Motor neuron (in vitro differentiated cells): ENCODE results near the gene DPYD. TPM values are rescaled to one million over a fixed set of nuclear protein-coding genes. Genes with fewer than 3 reads are reported as not detected.
A peak's percentile ranks its signal among the peaks of the same experiment; 100 is the strongest.

Experiments
- ATAC-seq, 8 experiments: fragments of 200-7000 bp; cut with Tn5 transposase; replicated peaks in 6 of 8; 2 replicates each; pipeline ENCODE4 v1.8.0; 2021; ENCODE audit warnings: mild to moderate bottlenecking in 8 of 8, moderate library complexity in 8 of 8
- H3K27ac ChIP-seq, 2 donors: fragments of 250-450 bp; sonication (Bioruptor Pico); 2 replicates each; pipeline ENCODE4 v1.9.0; 2021; ENCODE audit warnings: antibody characterized with exemption in 2 of 2, mild to moderate bottlenecking in 2 of 2, moderate library complexity in 1 of 2
- H3K4me1 ChIP-seq, 2 donors: fragments of 250-450 bp; sonication (Bioruptor Pico); replicated peaks in 1 of 2; 2 replicates each; pipeline ENCODE4 v1.6.1; 2021; ENCODE audit warnings: antibody characterized with exemption in 2 of 2, mild to moderate bottlenecking in 2 of 2, moderate library complexity in 1 of 2
- H3K4me3 ChIP-seq, 5 donors: fragments of 250-450 bp; sonication (Bioruptor Pico); 2 replicates each; pipeline ENCODE4 v1.9.0; 2021; ENCODE audit warnings: antibody characterized with exemption in 5 of 5, mild to moderate bottlenecking in 5 of 5, moderate library complexity in 4 of 5
- WGBS, 10 experiments: fragments of 450-650 bp; shearing (Covaris generic); methylation state at CpG; one replicate each; pipeline ENCODE4 v1.0.0; 2022; 5-methylcytosine and 5-hydroxymethylcytosine counted together
- in situ Hi-C, 9 experiments: fragments of 400-800 bp; cut with MboI; loops; one replicate each; pipeline ENCODE4 v1.15.0; 2021; ENCODE audit warnings: low sequenced_read_pairs in 9 of 9, low pct_unique_long_range_greater_than_20kb in 2 of 9; ENCODE audit not compliant: unreplicated experiment in 9 of 9
- total RNA-seq, 8 experiments: library from RNA; unstranded; fragments of 300-600 nt; gene quantifications; 2 replicates each; pipeline versions ENCODE4 v1.2.3 to v1.2.4, GENCODE V29; 2022

Gene DPYD
- total RNA-seq, 8 experiments from 2014 or later: 7.4 to 37.1 (median 14.2) TPM

DNA sequence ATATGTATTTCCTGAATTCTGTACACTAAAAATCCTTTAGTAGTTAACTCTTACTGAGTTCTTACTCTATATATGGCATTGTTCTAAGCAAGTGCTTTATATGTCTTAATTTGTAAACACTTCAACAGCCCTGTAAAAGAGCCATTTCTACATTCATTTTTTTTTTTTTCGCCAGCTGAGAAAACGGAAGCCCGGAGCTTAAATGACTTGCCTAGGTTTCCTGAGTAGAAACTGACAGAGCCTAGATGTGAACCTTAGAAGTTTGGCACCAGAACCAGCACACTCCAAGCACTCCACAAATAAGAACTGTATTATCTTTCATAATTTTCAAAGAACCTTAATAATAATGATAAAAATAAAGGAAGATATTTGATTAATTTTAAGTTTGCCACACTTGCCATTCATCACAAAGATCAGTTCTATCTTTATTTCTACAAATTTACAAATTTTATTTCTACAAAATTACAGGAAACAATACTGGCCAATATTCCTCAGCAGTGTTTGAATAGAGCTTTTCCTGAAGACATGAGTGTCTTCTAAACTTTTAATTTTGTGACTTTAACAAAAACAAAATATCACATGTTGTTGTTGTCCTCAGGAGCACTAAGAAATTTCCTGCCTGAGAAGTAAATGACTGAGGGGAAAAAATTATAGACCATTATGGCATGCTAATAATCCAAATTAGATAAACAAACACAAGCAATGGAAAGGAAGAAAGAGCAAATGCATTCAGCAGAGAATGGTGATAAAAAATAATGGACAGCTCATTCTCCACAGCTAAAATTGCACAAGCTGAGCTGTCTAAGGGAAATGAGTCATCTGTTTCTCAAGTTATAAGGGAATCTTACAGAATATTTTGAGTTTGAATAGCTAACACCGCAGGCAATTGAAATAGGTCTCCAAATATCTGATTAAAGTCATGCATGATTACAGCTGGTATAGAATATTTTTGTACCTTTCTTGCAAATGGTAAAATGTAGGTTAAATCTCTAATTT, 71.2 kb downstream of the DPYD start:
- Histone ChIP-seq H3K27ac (no peak overlapping the region), H3K4me3 (no peak overlapping the region), H3K4me1 (no peaks in the 10 kb centered on the region)
- in situ Hi-C loops: no loop called here
- 15 to 97% (median 91%) methylated on average over 1 to 4 of the region's 4 CpGs for WGBS, 10 experiments
- peak in 6 of 8 experiments; percentile 24 to 96 (median 49) for ATAC-seq

DNA sequence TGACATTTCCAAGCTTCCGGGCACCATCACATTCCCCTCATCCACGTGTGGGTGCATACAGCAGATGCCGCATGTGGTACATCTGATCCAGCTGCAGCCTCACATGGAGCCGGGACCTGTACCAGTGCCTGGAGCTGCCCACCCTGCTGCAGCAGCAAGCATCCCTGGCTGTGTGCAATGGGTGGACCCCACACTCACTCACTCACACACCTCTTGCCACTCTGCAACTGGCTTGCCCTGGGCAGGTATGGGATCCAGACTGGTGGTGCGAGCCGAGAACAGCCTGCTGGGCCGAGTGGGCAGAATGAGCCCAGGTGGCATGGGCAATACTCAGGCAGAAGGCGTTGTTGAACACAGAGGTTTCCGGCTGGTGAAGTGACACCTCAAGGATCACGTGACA, 75.0 kb downstream of the DPYD start:
- H3K4me3 ChIP-seq: no peak overlapping the region
- no peak for ATAC-seq
- H3K4me1 ChIP-seq: no peaks in the 10 kb centered on the region
- no peak overlapping the region for H3K27ac ChIP-seq
- 87 to 100% (median 94%) methylated on average over 1 to 7 of the region's 10 CpGs; no CpG with 5 or more reads in 6 of the 10 experiments for WGBS, 10 experiments
- in situ Hi-C loops: no loop called here

DNA sequence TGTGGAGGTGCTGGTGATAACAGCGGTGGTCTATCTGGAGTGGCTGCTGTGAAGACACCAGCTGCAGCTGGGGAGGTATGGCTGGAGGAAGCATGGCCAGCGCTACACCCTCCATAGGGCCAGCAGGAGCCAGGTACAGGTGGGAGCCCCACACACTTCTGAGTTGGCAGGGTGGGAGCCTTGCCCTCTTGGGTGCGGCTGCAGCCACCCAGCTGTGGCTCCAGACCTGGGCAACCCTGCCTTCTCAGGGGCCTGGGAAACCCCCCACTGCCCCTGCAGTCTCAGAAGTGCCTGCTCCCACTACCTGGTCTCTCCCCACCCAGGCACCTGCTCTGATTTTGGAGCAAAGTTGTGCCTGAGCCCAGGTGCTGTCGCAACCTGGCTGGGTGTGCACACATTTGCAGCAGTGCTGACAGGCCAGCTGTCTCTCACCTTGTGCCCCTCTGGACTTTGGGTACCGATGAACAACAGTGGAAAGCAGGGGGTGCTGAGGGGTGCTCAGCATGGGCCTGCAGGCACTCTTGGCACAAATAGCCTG, 76.2 kb downstream of the DPYD start:
- WGBS, 10 experiments: 100% methylated on average over 1 of the region's 5 CpGs; no CpG with 5 or more reads in 5 of the 10 experiments
- in situ Hi-C loops: no loop called here
- Histone ChIP-seq H3K27ac (no peak overlapping the region), H3K4me3 (no peak overlapping the region), H3K4me1 (no peaks in the 10 kb centered on the region)
- no peak for ATAC-seq

DNA sequence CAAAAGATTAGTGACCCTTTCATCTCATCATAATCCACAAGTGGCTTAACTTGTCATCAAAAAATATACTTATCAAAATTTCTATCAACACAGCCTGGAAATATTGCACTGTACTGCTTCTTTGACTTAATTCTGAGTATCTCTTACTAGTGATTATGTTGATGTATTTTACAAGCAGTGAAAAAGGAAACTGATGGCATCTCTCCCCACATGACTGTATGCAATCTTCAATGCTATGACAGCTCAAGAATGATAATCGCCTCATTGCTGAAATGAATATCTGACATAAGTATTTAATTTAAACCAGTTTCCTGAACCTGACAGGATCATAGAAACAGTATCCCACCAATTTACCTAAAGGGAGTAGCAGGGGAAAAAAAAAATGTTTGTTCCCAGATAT, 79.5 kb downstream of the DPYD start:
- H3K4me3 ChIP-seq: no peak overlapping the region
- no peak overlapping the region for H3K27ac ChIP-seq
- 17 to 100% (median 100%) methylated on average over 1 of the region's 1 CpG; no CpG with 5 or more reads in 1 of the 10 experiments for WGBS, 10 experiments
- in situ Hi-C loops: no loop called here
- H3K4me1 ChIP-seq: no peaks in the 10 kb centered on the region
- peak in 2 of 8 experiments; percentile 44 to 72 for ATAC-seq

DNA sequence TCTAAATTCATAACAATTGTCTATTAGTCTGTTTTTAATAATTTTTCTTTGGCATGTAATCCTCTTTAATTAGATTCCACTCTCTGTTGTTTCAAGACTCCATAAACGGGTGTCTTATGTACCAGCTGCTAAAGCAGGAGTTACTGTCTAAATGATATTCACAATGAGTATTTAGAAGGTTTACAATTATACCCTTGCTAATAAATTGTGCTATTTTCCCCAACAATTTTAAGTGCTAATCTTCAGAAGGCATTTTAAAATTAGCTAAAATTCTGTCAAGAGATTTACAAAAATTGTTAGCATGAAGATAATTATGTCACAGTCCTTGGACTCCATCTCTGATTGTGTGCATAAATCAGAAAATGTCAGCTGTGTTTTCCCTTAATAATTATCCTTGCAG, 83.7 kb downstream of the DPYD start:
- WGBS, 10 experiments: 0 to 92% (median 42%) methylated on average over 1 of the region's 1 CpG; no CpG with 5 or more reads in 2 of the 10 experiments
- in situ Hi-C loops: no loop called here
- no peak for ATAC-seq
- Histone ChIP-seq H3K4me3 (no peak overlapping the region), H3K4me1 (no peaks in the 10 kb centered on the region), H3K27ac (no peak overlapping the region)

DNA sequence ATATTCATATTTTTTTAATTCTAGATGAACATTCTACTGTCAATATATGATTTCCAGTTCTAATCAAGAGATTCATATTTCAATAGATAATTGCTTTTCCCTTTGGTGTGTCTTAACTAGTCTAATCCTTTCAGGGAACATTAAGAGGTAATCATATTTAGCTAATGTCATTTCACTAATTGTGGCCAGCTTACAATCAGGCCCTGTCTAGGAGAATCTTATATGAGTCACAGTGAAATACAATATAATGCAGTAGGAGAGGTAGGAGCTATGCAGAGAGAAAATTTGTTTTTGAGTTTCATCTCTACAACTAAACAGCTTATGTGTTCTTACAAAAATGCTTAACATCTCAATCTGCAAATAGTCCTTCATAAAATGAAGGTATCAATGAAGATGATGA, 85.9 kb downstream of the DPYD start:
- Histone ChIP-seq H3K4me1 (no peaks in the 10 kb centered on the region), H3K27ac (no peak overlapping the region), H3K4me3 (no peak overlapping the region)
- in situ Hi-C loops: no loop called here
- ATAC-seq: no peak

DNA sequence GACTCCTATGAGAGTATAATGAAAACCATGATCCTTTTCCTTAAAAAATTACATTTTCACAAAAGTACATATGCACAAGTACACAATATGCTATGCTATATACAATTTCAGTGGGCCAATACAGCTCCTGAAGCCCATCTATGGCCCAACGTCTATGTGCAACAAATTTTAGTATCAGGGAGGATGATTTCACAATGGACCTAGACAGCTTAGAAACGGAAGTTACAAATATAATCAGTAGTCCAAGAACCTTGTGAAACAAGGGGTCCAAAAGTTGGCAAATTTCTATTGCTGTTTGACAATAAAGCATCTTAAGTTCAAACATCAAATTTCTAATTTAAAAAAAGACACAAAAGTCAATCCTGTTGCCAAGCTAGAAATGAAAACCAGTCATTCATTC, 87.0 kb downstream of the DPYD start:
- Histone ChIP-seq H3K4me3 (no peak overlapping the region), H3K4me1 (no peaks in the 10 kb centered on the region), H3K27ac (no peak overlapping the region)
- no peak for ATAC-seq
- in situ Hi-C loops: no loop called here
- WGBS, 10 experiments: 71 to 100% (median 85%) methylated on average over 1 to 2 of the region's 2 CpGs; no CpG with 5 or more reads in 2 of the 10 experiments

DNA sequence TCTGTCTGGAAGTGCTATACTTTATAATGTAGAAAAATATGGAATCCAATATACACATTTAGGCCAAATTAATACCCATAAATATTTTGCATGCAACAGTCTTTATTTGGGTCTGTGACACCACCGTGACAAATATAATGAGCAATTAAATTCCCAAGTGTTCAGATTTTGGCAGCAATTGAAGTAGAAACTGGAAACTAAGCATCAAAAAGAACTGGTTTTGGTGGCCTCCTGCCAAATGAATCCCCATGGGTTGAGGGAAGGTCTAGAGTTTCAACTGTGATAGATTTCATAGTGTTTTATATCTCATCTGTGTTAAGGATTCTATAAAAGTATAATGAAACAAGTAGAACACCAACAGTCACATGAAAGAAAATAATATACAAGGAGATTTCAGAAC, 88.4 kb downstream of the DPYD start:
- WGBS, 10 experiments: 13 to 100% (median 75%) methylated on average over 1 of the region's 1 CpG; no CpG with 5 or more reads in 2 of the 10 experiments

DNA sequence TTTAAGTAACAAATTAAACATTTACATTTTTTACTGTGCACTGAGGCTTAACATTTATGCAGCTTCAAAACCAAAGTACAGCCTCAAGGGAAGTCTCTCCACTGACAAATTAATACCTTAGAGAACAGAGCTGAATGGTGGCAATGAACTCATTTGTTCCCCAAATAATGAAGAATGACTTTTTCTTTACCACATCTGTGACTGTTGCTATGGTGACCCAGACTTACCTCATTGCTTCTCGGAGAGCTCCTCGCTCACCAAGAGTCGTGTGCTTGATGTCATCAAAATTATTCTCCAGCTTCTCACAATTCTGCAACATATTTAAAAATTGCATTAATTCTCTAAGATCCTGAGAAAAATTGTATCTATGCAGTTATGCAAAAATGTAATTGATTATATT, 92.9 kb downstream of the DPYD start:
- Histone ChIP-seq H3K27ac (no peak overlapping the region), H3K4me3 (no peak overlapping the region), H3K4me1 (peaks cover 0 to 10% of the 10 kb centered on the region in 2 donors)
- peak in 5 of 8 experiments; percentile 88 to 94 (median 93) for ATAC-seq
- WGBS, 10 experiments: 0 to 100% (median 16%) methylated on average over 1 to 3 of the region's 3 CpGs; no CpG with 5 or more reads in 2 of the 10 experiments
- in situ Hi-C loops: no loop called here

More for the DNA sequence above, 88.4 kb downstream of the DPYD start:
- no peak for ATAC-seq
- Histone ChIP-seq H3K4me3 (no peak overlapping the region), H3K27ac (no peak overlapping the region), H3K4me1 (peaks cover 0 to 5% of the 10 kb centered on the region in 2 donors)
- in situ Hi-C loops: no loop called here

DNA sequence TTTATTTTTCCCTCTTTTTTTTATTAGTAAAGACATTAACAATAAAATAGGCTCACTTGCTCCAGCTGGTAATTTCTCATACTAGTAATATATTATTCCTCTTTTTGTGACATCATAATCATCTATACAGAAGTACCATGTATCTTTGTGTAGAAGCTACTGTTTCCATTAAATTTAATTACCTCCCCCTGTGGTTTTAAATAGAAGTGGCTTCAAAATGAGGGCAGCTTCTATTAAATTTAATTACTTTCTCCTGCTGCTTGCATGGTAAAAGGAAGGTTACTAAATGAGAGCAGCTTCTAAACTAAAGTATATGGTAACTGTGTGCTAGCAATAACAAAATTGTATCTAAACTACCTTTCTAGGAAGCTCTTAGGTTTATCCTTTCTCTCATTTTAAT, 94.0 kb downstream of the DPYD start:
- H3K4me3 ChIP-seq: no peak overlapping the region
- in situ Hi-C loops: no loop called here
- H3K27ac ChIP-seq: no peak overlapping the region
- peak in 2 of 8 experiments; percentile 63 to 81 for ATAC-seq
- peaks cover 0 to 10% of the 10 kb centered on the region in 2 donors for H3K4me1 ChIP-seq

DNA sequence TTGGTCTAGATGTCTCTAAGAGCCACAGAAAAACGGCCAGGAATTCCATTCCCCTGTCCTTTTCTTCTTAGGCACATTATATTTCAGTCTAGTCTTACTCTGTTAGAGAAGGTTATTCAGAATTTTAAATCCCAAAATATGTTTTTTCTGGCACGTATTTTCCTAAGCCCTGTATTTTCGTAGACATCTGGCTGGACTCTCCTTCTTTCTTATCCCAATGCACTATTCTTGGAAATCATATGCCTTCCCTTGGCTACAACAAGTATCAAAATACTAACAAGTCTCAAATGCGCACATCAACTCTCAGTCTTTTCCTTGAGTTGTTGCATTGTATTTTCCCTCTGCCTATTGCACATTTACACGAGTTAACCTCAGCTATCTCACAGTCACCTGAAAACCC, 96.2 kb downstream of the DPYD start:
- peaks cover 0 to 10% of the 10 kb centered on the region in 2 donors for H3K4me1 ChIP-seq
- in situ Hi-C loops: no loop called here
- H3K4me3 ChIP-seq: no peak overlapping the region
- 28 to 100% (median 78%) methylated on average over 3 to 5 of the region's 5 CpGs for WGBS, 10 experiments
- no peak overlapping the region for H3K27ac ChIP-seq
- peak in 1 of 8 experiments; percentile 33 for ATAC-seq

DNA sequence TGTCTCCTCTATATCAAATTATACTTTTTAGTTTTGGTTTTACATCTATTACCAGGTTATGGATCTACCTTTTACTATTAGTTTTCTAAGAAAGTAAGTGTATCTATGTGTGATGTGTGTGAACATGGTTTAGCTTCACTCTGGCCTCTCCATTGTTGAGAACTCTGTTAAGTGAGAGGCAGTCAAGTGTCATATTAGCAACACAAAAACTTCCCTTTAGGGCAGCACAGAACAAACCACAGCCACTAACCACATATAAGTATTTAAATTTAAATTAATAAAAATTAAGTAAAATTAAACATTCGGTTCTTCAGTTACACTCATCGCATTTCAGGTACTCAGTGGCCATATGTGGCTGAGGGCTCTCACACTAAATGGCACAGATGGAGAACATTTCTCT, 96.6 kb downstream of the DPYD start:
- Histone ChIP-seq H3K4me3 (no peak overlapping the region), H3K27ac (no peak overlapping the region), H3K4me1 (peaks cover 0 to 10% of the 10 kb centered on the region in 2 donors)
- ATAC-seq: no peak
- in situ Hi-C loops: no loop called here
- 20 to 100% (median 73%) methylated on average over 2 of the region's 2 CpGs; no CpG with 5 or more reads in 2 of the 10 experiments for WGBS, 10 experiments

DNA sequence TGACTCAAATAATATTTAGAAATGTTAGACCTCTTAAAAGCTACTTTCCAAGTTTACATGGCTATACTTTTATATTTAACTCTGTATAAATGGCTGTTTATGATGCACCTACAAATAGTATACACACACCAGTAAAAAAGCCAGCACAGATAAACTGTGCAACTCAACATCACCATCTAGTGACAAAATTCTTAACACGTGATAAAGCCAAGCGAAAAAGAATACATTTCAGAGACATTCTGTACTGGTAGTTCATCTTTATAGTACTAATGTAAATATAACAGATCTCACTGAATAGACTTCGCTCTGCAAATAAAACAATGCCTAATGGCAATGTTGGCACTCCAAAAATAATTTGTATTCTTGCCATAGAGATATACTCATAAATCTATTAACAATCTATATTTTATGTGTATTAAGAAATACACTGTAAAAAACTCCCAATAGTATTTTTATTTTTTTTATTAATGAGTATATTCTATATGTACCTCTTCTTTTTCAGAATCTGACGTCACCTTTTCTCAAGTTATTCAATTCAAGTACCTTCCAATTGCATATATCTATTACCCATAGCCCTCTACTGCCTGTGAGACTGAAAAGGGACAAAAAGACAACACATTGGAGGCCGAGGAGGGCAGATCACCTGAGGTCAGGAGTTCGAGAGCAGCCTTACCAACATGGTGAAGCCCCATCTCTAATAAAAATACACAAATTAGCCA, 100.2 kb downstream of the DPYD start:
- Histone ChIP-seq H3K27ac (no peak overlapping the region), H3K4me3 (no peak overlapping the region), H3K4me1 (no peaks in the 10 kb centered on the region)
- 26 to 88% (median 59%) methylated on average over 1 to 6 of the region's 6 CpGs for WGBS, 10 experiments
- in situ Hi-C loops: no loop called here
- peak in 4 of 8 experiments; percentile 16 to 70 (median 48) for ATAC-seq
